Motor neuron (in vitro differentiated cells): ENCODE measurements around the gene IQSEC3. TPM values are rescaled to one million over a fixed set of nuclear protein-coding genes. Genes with fewer than 3 reads are reported as not detected.
"Not testable (repeated sequence)": the region's sequence is repeated elsewhere in the genome, so short reads cannot be mapped to it uniquely, and the experiment has no call there.

Experiments
- ATAC-seq, 8 experiments: fragments of 200-7000 bp; cut with Tn5 transposase; replicated peaks in 6 of 8; 2 replicates each; pipeline ENCODE4 v1.8.0; 2021; ENCODE audit warnings: mild to moderate bottlenecking in 8 of 8, moderate library complexity in 8 of 8
- H3K27ac ChIP-seq, 2 donors: fragments of 250-450 bp; sonication (Bioruptor Pico); 2 replicates each; pipeline ENCODE4 v1.9.0; 2021; ENCODE audit warnings: antibody characterized with exemption in 2 of 2, mild to moderate bottlenecking in 2 of 2, moderate library complexity in 1 of 2
- H3K4me1 ChIP-seq, 2 donors: fragments of 250-450 bp; sonication (Bioruptor Pico); replicated peaks in 1 of 2; 2 replicates each; pipeline ENCODE4 v1.6.1; 2021; ENCODE audit warnings: antibody characterized with exemption in 2 of 2, mild to moderate bottlenecking in 2 of 2, moderate library complexity in 1 of 2
- H3K4me3 ChIP-seq, 5 donors: fragments of 250-450 bp; sonication (Bioruptor Pico); 2 replicates each; pipeline ENCODE4 v1.9.0; 2021; ENCODE audit warnings: antibody characterized with exemption in 5 of 5, mild to moderate bottlenecking in 5 of 5, moderate library complexity in 4 of 5
- WGBS, 10 experiments: fragments of 450-650 bp; shearing (Covaris generic); methylation state at CpG; one replicate each; pipeline ENCODE4 v1.0.0; 2022; 5-methylcytosine and 5-hydroxymethylcytosine counted together
- in situ Hi-C, 9 experiments: fragments of 400-800 bp; cut with MboI; loops; one replicate each; pipeline ENCODE4 v1.15.0; 2021; ENCODE audit warnings: low sequenced_read_pairs in 9 of 9, low pct_unique_long_range_greater_than_20kb in 2 of 9; ENCODE audit not compliant: unreplicated experiment in 9 of 9
- total RNA-seq, 8 experiments: library from RNA; unstranded; fragments of 300-600 nt; gene quantifications; 2 replicates each; pipeline versions ENCODE4 v1.2.3 to v1.2.4, GENCODE V29; 2022

Gene IQSEC3
- total RNA-seq, 8 experiments from 2014 or later, result 0.09 to 5.6 (median 1.8) TPM

DNA sequence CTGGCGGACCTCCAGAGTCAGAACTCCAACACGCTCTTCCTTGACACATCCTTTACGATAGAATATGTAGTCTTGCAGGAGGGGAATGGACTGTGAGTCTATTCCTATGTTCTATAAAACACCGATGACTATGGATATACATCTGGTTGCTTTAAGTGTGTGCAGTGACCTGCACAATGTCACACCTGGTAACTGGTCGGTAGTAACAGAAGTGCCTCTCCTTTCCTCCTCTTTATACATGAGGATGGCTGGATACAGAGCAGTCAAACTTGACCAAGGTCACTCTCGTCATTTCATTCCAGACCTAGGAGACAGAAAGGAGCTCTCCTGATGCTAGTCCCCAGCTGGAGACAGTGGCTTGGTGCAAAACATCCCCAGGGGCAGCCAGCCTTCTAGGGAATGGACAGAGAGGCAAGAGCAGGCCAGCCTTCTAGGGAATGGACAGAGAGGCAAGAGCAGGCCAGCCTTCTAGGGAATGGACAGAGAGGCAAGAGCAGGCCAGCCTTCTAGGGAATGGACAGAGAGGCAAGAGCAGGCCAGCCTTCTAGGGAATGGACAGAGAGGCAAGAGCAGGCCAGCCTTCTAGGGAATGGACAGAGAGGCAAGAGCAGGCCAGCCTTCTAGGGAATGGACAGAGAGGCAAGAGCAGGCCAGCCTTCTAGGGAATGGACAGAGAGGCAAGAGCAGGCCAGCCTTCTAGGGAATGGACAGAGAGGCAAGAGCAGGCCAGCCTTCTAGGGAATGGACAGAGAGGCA, 21.2 kb upstream of the IQSEC3 start:
- in situ Hi-C loops, H3K27ac ChIP-seq, ATAC-seq, H3K4me3 ChIP-seq, H3K4me1 ChIP-seq: not testable (repeated sequence)
- 33 to 57% (median 50%) methylated on average over 1 of the region's 6 CpGs; no CpG with 5 or more reads in 5 of the 10 experiments for WGBS, 10 experiments

DNA sequence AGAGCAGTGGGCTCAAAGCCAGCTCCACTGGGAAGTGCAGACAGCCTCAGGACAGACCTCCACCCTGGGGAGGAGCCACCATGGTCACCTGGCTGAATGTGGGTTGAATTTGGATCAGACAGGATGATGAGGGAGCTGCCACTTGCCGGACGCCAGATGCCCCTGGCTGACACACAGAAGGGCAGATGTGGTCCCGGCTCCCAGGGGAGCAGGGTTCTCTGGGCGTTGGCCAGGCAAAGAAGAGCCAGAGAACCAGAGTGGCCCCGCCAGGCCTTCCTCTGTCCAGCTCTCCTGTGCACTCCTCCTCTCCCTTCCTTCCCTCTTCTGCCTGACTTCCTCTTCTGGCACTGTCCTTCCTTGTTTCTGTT, 20.6 kb upstream of the IQSEC3 start:
- ATAC-seq, result peak in 2 of 8 experiments; percentile 29 to 84
- in situ Hi-C loops, H3K4me1 ChIP-seq, H3K27ac ChIP-seq, H3K4me3 ChIP-seq: not testable (repeated sequence)
- 60% methylated on average over 1 of the region's 5 CpGs; no CpG with 5 or more reads in 9 of the 10 experiments for WGBS, 10 experiments

DNA sequence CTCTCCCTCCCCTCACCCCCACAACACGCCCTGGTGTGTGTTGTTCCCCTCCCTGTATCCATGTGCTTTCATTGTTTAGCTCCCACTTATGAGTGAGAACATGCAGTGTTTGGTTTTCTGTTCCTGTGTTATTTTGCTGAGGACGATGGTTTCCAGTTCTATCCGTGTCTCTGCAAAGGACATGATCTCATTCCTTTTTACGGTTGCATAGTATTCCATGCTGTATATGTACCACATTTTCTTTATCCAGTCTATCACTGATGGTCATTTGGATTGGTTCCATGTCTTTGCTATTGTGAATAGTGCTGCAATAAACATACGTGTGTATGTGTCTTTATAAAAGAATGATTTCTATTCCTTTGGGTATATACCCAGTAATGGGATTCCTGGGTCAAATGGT, 20.0 kb upstream of the IQSEC3 start:
- H3K4me3 ChIP-seq, H3K27ac ChIP-seq, ATAC-seq, in situ Hi-C loops, H3K4me1 ChIP-seq: not testable (repeated sequence)
- WGBS, 10 experiments, result 27 to 81% (median 61%) methylated on average over 3 to 5 of the region's 5 CpGs; no CpG with 5 or more reads in 1 of the 10 experiments

DNA sequence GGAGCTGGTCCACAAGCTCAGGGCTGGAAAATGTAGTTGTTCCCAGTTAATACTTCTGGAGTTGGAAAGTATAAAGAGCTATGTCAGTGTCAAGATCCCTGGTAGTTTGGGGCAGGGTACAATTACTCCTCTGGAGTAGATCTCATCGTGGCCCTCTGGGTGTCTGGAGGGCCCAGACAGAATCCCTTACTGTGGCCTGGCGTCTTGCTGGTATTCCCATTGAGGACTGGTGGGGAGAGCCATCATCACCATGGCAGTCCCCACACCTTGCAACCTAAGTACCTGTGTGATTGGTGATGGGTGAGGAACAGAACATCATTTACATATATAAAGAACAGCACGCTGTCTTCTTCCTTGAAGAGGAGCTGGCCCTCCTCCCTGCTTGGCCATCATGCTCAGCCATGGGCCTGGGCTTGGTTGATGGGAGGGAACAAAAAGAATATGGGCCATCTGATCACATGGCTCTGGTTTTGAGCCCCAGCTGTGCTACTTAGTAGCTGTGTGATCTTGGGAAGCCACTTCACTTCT, 18.8 kb upstream of the IQSEC3 start:
- 53% methylated on average over 3 of the region's 3 CpGs; no CpG with 5 or more reads in 9 of the 10 experiments for WGBS, 10 experiments
- H3K27ac ChIP-seq, H3K4me3 ChIP-seq, H3K4me1 ChIP-seq, in situ Hi-C loops: not testable (repeated sequence)
- ATAC-seq, result peak in 1 of 8 experiments; percentile 34

DNA sequence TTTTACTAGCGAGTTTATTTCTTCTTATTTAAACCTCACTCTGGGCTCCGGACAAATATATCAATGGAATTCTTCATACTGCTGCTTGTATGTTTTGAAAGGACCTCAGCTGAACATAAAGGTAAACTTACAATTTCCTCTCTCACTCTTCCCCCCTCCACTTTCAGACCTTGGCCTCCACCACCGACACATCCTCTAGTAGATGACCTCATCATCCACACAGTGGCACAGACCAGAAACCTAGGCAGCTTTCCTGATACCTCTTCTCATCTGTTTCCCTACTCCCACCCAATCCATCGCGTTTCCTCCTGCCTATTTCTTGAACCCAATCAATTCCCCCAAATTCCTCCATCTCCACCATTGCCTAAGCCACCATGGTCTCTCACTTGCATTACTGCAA, 17.4 kb upstream of the IQSEC3 start:
- H3K4me1 ChIP-seq, in situ Hi-C loops, H3K27ac ChIP-seq, H3K4me3 ChIP-seq: not testable (repeated sequence)
- 36 to 84% (median 72%) methylated on average over 4 to 5 of the region's 5 CpGs for WGBS, 10 experiments
- peak in 3 of 8 experiments; percentile 42 to 84 (median 49) for ATAC-seq

DNA sequence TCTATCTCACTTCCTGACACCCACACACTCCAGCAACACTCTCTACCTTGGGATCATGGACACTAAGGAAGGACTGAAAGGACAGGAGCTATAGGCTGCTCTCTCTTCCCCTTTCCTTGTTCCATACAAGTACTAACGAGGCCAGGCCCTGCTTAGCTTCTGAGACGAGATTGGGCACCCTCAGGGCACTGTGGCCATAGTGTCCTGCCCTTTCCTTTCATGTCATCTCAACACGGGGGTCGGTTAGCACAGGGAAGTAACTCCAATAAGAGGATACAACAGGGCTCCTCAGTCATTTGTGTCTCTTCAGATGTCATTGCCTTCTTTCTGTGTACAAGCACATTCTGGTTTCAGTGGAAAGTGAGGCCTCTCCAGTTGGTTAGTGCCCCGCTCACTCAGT, 15.5 kb upstream of the IQSEC3 start:
- H3K4me3 ChIP-seq, H3K4me1 ChIP-seq, H3K27ac ChIP-seq, ATAC-seq, in situ Hi-C loops: not testable (repeated sequence)
- 60 to 80% methylated on average over 1 of the region's 5 CpGs; no CpG with 5 or more reads in 8 of the 10 experiments for WGBS, 10 experiments

DNA sequence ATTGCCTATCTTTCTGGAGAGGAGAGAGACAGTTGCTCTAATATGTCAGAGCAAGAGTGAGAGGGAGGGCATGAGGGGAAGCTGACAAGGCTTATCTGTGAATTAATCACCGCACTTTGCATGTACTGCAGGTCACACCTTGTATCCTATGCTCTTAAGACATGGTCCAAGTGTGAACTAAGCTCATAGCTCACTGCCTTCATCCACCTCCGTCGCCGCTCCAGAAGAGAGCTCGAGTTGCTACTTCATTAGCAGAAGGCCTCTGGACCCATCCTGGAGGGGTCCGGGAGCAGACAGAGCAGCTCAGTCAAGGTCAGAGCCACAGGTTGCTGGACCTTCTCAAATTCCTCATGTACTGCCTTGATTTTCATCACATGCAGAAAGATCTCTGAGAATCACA, 14.6 kb upstream of the IQSEC3 start:
- peak in 2 of 8 experiments; percentile 5 to 23 for ATAC-seq
- in situ Hi-C loops, result not testable (repeated sequence)

DNA sequence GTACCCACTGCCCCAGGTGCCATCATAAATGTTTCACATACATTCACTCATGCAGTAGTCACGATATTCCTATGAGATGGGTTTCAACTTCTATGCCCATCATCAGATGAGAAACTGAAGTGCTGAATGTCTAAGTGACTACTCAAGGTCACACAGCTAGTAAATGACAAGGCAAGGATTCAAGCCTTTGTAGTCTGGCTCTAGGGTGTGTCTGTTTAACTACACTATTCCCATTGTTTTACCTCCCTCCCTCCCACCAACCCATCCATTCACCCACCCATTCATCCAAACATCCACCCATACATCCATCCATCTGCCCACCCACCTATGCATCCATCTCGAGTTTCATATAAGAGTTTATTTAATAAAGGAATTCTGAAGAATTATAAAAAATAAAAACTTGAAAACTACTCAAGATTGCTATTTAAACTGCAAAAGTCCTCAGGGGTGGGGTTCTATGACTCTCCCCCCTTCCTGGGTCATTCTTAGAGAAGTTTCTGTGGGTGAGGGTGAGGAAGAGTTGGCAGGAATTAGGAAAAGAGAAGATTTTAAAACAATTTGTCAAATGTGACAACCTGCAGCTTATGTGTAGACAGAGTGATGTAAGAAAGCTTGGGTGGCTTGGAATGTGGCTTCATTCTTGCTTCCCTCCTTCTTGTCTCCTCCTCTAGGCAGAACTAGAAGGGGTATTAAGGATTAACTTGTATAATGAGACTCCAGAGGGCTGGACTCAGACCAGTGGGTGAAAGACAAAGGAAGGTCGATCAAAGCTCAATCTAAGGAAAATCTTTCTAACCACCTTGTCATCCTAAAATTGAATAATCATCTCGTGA, 13.4 kb upstream of the IQSEC3 start:
- 0 to 45% (median 32%) methylated on average over 2 to 3 of the region's 4 CpGs for WGBS, 10 experiments
- H3K4me1 ChIP-seq, H3K27ac ChIP-seq, H3K4me3 ChIP-seq, in situ Hi-C loops: not testable (repeated sequence)
- peak in 1 of 8 experiments; percentile 15 for ATAC-seq

More for the DNA sequence above, 14.6 kb upstream of the IQSEC3 start:
- WGBS, 10 experiments, result 24 to 100% (median 61%) methylated on average over 1 to 6 of the region's 6 CpGs; no CpG with 5 or more reads in 1 of the 10 experiments
- not testable (repeated sequence) for H3K4me3 ChIP-seq, H3K4me1 ChIP-seq, H3K27ac ChIP-seq

DNA sequence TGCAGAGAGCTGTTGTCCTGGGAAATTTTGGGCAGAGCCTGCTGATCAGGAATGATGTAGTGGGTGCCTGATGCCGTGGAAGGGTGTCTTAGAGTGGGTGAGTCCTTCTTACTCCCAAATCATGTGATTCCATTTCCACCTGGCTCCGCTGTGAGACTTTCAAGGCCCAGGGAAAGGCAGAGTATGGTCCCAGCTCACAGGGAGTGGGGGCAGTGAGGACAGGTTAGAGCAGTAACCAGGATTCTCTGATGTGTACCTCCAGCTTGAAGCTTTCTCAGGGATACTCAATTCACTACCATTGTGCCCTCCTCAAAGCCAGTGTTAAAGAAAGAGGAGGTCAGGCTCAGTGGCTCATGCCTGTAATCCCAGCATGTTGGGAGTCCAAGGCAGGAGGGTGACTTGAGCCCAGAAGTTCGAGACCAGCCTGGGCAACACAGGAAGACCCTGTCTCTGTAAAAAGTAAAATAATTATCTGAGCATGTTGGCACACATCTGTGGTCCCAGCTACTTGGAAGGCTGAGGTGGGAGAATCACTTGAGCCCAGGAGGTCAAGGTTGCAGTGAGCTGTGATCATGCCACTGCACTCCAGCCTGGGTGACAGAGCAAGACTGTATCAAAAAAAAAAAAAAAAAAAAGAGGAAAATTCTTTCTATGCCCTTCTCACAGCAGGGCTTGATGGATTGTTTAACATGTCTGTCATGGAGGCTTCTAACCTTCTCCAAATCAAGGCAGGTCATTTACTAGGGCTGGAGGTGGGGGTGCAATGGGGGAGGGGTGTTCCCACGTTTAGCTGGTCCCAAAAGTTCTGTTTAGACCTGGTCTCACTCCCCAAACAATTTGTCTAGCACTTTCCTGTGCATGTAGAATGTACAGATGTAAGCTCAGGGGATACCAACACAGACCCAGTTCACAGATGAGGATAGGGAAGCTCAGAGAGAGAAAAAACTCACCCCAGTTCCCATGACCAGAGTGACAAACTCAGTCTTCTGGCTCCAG, 12.5 kb upstream of the IQSEC3 start:
- Histone ChIP-seq H3K4me1 (no peaks in the 10 kb centered on the region), H3K27ac (no peak overlapping the region), H3K4me3 (no peak overlapping the region)
- ATAC-seq, result no peak
- in situ Hi-C loops, result no loop called here
- 0 to 53% (median 21%) methylated on average over 2 to 4 of the region's 4 CpGs for WGBS, 10 experiments

DNA sequence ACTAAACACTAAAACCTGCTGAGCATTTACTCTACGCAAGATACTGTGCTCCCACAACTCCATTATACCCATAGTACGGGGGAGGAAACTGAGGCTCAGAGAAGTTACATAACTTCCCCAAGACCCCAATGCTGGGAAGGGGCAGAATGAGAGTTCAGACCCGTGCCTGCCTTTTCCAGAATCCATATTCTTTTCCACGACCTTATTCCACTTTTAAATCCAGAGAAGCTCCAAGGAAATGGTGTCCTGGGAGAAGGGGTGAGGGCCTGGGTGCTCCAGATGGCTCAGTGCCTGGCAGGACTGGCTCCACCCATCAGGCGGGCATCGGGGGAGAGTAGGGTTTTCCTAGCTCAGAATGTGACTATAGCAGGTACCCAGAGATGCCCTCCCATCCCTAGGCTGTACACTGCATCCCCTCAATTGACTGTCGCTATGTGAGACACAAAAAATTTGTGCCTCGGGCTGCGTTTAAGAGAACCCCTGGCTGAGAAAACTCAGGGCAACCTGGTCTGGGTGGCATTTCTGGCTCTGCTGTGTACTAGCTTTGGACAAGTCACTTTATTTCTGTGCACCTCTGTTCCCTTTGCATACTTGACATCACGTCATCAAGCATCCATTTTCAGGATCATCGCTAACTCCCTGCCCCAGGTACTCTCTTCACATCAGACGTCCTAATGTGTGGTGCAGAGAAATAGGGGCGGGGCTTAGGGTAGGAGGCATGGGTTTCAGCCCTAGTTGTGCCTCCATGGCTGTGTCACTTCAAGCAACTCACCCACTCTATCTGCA, 11.6 kb upstream of the IQSEC3 start:
- ATAC-seq, result no peak
- H3K4me1 ChIP-seq, result no peaks in the 10 kb centered on the region
- WGBS, 10 experiments, result 27 to 61% (median 45%) methylated on average over 4 to 13 of the region's 13 CpGs
- no peak overlapping the region for H3K4me3 ChIP-seq
- in situ Hi-C loops, result no loop called here
- H3K27ac ChIP-seq, result no peak overlapping the region

DNA sequence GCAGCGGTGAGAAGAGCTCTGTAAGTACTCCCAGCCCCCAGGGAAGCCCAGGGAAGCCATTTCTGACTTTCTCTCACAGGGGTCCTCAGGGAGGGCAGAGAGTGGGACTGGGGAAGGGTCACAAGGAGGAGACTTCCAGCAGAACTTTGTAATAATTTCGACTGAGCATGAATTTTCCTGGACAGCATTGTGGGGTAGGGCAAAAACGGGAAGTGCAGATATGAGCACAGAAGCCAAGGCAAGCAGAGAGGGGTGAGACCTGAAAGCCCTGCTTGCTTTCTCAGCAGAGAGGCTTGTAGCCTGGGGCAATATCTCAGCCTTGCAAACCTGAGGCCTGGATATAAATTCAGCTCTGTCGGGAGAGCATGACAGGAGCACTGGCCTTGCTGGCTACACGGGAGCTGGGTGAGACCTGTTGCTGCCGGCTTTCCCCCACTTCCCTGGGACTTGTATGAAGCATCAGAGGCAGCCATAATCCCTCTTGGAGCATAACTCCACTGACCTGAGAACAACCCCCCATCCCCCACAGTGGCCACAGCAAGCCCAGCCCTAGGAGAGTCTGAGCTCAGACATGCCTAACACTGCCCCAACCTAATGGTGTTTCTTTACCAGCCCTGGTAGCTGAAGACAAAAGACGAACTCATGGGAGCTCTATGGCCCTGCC, 9.8 kb upstream of the IQSEC3 start:
- peak in 6 of 8 experiments; percentile 38 to 85 (median 69) for ATAC-seq
- no peak overlapping the region for H3K27ac ChIP-seq
- in situ Hi-C loops, result no loop called here
- H3K4me3 ChIP-seq, result no peak overlapping the region
- 26 to 53% (median 45%) methylated on average over 2 to 7 of the region's 7 CpGs for WGBS, 10 experiments
- no peaks in the 10 kb centered on the region for H3K4me1 ChIP-seq
